Measurements from ENCODE around the gene AFF2.

The AFF2 gene

DNA sequence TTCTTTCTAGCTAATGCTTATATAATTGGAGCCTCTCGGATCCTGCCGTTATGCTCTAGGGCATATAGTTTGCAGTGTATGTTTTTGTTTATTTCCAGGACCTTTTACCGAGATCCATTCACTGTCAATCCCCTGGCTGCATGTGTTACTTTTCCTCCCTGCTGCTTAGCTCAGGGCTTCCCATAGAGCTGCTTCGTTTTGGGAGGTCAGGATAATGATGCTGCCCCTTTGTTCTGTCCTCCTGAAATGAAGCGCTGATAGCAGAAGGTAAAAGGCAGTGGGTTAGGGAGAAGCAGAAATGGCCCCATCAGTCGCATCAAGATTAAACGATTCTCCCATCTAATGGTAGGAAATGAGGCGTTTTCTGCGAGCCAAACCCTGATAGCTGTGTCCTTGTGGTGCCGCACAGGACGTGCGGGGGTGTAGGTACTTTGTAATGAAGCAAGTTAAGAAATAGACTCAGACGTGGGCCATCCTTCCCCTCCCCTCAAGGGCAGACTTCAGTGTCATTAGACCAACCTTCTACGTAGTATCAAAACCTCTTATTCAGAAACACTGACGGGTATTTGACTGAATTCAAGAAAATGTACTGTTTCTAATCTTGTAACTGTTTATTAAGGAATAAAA is 37.3 kb downstream of the AFF2 start:
- no peak for DNase-seq

DNA sequence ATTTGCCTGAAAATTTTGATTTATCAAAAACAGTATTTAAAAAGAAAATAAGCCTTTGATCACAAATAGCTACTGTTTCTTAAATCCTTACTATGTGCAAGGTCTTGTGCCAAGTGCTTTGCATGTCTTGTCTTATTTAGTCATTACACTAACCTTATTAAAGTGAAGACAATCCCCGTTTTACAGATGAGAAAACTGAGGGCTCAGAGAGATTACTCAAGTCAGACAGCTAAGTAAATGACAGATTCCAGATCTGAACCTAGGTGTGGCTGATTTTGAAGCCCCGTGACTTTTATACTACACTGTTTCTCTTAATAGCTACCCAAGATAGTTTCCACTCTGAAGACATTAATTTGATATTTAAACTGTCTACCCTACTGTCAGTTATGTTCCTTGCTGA is 38.2 kb downstream of the AFF2 start:
- no peak for DNase-seq

DNA sequence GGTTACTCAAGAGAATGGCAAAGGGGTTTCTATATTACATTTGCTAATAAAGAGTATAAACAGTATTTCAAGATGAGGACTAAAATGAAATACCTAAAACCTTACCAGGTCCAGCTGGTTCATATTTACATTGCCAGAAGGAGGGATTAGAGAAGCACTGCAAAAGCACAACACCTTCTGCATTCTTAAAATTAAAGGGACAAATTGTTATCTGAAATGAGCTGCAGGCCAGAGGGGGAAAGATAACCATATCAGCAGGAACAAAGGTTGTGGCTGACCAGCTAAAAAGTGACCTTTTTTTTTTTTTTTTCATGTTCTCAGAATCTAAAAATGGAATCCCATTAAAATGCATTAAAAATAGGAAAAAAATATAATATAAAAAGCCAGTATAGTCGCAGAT is 39.7 kb downstream of the AFF2 start:
- DNase-seq, result no peak

DNA sequence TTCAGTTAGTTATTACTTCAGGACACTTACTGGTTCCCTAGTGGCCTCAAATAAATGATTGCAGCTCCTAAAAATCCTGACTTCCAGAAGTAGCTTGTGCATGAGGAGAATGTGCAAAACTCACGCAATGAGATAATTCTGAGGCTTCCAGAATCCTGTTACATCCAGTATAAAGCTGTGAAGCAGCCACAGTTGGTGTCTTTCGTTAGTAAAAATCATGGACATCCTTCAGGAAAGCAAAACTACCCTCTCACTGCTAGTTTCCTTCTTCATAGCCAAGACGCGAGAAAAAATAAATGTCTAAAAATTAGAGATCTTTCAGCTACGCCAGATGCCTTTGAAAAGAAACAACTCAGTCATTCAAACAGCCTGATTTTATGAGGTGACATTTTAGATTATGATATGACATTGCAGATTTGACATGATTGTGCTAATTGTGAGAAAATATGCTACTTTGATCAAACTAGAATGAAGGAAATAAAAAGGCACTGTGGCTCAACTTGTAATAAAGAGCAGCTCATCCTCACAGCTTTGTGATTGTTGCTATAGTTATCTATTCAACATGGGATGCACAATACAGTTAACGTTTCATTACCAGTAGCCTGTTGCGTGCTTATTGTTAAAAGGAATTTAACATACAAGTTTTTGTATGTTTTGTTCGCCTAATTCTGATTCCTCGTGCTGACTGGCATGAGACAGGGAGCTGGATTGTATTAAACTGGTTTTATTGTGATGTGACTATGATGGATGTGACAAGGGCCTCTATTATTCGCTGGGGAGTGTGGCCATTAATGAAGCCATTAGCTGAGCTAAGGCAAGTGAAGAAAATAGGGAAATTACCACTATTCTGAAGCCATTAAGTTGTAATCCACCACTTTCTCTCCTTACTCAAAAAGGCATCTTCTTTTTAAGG is 40.5 kb downstream of the AFF2 start:
- DNase-seq, result no peak

DNA sequence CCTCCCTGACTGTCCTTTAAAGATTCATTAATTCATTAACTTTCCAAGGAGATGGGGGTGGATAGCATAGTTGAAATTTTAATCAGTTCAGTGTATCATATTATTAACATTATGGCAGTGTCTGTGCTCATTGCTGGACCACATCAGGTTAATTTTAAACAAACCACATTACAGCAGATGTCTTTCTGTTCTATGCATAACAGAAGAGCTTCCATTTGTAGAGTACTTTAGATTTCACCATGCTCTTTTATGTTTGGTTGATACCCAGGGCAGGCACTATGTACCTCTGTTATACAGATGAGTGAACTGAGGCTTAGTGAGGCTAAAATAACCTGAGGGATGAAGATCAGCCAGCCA is 41.1 kb downstream of the AFF2 start:
- no peak for DNase-seq

DNA sequence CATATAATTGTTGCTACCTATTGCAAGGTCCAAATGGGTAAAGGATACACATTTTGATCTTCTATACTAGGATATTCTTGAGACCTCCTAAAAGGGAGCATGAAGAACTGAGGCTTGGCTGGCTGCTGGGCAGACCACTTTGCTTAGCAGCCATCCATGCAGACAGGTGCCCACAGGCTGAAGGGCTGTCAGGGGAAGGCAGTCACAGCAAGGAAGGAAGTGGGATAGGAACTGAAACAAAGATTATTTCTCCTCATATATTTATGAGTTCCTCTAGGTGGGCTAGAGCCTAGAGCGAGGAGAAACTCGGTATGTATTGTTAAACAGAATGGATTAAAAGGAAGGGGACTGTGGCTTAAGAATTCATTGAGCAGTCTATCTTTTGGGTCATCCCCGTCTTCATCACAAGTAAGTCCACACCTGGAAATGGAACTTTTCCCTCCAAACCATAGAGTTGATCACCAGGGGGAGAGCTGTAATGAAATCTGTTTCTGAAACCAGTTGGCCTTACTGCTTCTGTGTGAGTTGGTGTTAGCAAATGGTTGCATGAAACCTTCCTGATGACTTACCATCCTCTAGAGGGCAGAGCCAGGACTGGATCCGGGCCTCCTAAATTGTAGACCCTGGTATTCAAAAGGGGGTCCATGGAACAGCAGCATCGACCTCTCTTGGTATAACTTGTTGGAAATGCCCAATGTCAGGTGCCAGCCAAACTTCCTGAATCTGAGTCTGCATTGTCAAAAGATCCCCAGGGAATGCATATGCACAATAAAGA is 42.3 kb downstream of the AFF2 start:
- DNase-seq, result no peak

DNA sequence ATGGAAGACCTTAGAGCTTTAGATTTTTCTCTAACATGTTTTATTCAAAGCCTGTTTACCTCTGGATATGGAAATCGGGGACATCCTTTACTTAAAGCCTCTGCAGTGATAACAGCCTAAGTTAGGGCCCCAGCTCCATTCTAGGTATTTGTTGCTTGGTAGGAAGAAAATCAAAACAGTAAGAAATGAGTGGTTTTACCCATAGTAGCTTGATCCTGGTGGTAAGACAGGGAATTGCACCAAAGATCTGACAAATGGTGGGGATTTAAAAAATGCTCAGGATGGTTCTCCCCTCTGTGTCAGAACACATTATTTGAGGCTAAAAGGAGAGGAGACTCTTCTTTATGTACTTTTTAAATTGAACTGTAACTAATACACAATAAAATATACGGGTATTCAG is 52.4 kb downstream of the AFF2 start:
- no peak for DNase-seq

DNA sequence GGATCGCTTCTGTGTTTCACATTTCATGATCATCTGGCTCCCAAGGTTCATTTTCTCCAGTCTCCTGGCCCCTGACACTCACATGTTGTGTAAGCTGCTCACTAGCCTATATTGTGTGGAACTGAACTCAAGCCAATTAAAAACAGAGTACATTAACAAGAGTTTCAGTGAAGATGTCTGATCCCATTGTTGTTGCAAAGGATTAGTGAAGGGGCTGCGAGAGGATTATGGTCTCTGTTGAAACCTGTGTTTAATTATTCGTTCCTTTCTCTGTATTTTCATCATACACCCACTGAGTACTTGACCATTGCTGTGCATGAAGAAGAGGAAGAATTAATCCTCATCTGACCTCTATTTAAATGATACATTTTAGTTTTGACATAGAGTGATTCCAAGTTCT is 54.7 kb downstream of the AFF2 start:
- DNase-seq, result no peak

DNA sequence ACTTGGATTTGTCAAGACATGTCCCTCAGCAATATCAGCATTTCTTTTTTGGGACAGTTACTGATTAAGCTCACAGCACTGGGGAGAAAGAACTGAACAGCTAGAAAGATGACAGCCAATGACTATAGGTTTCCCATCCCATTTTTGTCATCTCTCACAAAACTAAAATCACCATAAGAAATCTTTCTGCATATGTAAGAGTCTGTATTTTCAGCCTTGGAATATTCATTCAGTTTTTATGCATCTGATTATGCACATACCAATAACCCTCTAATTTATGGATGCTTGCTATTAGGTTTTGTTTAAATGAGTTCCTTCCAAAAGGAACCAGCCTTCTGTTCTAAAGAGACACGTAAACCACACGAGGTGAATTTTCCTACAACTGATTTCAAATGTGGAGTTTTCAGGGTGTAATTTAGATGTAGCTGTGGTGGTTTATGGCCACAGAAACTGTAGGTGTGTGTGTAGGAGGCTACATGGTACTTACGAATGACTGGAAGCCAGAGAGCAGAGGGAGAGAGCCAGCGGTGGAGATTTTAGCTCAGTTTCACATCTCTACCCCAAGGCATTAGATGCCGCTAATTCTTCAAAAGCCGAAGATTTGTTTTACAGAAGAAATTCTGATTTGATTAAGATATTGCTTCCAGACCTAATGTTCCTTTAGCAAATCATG is 55.3 kb downstream of the AFF2 start:
- DNase-seq, result no peak

DNA sequence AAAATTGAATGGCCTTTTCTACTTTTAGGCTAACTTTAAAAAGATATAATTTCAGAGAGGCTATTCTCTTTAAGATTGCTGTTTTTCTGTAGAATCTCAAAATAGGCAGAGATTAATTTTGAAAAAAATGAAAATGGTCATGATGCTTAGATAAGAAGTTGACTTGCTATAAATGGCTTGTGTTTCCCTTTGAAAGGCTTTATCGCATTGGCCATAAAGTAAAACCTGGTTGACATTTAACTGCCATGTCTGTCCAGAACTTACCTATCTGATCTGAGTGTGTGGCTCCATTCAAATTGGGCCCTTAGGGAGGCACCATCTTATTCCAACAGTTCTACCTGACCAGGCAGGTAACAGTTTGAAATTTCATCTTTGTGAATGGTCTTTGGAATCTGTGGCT is 56.1 kb downstream of the AFF2 start:
- DNase-seq, result no peak

DNA sequence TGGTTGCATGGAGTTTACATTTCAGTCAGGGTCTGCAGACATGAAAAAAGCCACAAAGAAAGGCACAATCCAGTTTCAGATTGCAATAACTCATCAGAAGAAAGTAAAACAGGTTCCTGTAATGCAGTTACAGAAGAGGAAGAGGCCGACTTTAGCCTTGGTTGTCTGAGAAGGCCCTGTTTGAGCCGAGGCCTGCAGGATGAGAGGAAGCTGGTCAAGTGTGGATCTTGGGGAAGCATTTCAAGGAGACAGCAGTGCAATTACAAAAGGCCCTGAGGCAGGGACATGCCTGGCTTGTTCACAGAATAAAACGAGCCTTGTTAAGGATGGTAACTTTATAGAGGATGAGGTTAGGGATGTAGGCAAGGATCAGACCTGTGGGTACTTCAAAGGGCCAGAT is 62.4 kb downstream of the AFF2 start:
- no peak for DNase-seq

DNA sequence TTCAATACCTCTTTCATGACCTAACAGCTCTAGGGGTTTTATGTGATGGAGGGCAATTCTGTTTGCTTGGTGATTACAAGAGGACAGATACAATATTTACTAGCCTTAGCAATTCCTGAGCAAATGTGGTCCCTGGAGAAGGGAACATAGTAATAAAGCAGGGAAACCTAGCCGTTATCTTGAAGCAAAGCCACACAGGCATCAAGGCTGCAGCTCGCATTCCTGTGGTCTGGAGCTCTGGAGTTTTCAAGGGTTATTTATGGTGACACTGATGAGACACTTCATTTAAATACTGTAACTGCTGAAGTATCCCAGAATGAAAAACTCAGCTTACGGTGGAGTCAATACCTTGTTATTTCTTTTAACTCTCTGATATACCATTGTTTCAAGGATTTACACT is 66.8 kb downstream of the AFF2 start:
- DNase-seq, result no peak

DNA sequence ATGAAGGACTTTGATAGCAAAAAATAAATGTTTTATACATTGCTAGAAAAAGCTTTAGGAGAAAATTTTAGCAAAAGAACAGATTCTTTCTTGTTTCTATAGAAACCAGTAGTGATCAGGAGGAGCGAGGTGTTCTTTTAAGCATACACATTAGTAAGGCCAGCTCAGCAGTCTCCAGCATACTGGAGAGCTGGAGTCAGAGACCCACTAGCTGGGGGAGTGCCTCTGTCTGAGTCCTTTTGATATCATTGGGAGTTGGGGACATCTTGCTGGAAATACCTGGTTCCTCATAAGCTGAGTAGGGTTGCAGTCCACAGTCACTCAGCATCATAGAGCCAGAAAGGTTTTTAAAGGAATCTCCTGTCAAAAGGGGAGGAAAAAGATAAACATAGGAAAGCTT is 67.4 kb downstream of the AFF2 start:
- no peak for DNase-seq

DNA sequence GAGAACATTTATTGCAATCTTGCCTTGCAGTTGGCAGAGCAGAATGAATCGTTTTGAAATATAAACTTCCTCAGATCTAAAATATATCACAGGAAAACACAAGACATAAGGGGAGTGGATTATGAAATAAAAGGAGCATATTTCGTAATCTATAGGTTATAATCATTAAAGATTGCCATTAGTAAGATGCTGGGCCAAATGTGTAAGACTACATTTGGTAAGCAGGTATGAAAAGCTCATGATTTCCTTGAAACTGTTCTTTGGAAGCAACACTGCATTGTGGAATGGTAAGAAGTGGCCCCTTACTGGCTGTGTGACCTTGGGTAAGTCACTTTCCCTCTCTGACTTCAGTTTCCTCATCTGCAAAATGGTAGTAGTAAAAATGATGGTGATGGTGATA is 68.3 kb downstream of the AFF2 start:
- no peak for DNase-seq

DNA sequence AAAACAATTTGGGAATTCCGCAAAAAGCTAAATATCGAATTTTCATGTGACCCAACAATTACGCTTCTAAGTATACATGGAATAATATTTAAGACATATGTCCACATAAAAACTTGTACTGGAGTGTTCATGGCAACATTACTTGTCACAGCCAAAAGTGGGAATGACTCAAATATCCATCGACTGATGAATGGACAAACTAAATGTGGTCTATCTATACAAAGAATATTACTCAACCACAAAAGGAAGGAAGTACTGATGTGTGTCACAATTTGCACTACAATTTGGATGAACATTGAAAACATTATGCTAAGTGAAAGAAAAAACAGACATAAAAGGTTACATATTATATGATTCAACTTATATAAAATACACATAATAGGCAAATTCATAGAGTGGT is 71.9 kb downstream of the AFF2 start:
- no peak for DNase-seq

DNA sequence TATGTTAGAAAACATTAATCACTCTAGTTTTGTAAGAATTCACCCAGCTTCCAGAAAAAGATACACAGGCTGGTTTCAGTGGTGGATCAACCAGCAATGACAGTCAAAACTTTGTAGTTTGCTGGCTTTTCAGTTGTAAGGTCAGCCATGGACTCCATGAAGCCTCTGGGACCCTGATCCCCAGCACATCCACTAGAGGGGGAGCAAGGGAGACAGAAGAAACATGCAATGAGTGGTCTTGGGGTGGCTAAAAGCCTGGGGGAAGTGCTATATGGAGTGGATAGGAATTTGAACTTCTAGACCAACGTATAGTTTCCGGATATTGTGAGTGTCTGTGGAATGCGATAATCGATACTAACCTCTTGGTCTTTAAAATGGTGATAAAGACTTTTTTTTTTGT is 72.7 kb downstream of the AFF2 start:
- no peak for DNase-seq

DNA sequence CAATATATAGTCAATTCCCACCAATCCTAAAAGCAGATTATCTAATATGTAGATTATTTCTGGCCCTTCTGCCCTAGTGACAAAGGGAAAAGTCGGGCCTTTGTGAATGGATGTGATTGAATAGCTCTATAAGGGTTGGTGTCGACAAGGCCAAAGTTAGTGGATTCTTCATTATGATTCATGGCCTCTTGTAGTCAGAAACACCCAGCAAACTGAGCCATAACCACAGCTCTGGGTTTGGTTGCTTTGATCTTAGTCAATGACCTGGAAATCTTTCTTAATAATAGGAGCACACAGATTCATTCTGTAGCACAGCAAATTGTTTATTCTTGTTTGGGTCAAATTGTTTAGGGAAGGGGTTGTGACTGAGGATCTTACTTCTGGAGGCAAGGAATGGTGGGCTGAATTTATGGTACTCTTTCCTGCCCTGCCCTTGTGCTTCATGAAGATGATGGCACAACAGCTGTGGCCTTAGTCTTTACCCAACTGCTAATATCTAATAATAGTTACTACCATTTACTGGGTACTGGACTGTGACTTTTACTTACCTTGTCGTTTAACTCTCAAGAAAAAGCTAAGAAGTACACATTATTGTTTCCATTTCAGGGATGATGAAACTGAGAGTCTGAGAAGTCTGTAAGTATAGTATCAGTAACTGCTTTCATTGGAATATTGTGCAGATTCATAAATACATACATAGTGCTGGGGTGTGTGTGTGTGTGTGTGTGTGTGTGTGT is 74.0 kb downstream of the AFF2 start:
- no peak for DNase-seq

DNA sequence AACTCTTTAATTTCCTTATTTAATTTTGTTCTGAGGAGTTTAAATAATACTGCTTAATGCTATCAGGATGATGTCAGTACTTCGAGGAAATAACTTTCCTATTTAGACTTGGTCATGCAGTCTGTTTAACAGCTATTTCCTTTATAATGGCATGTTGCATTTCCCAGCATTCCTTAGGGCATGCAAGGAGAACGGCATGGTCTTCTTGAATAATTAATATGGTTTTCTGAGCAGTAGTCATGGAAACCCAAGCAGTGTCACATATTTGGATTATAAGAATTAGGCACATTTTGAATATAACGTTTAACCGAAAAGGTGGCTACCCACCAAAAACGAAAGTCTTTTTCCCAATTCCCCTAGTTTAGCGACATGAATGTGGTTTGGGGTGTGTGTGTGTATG is 76.0 kb downstream of the AFF2 start:
- DNase-seq, result no peak

DNA sequence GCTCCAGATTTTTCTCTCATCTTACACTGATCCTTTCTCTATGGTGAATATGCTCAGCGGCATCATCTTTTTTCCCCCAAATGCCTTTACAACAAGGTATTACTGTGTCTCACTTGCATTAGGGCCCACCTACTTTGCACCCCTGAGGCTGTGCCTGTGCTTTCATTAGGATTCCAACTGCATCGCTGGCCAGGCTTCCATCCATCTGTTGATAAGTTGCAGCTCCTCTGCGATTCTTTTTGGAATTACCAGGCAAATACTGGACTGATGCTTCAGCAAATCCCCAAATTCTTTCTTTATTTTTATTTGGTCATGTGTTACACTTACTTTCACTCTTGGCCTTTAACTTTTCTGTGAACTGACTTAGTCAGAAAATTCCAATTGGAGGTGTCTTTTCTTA is 77.3 kb downstream of the AFF2 start:
- DNase-seq, result no peak

DNA sequence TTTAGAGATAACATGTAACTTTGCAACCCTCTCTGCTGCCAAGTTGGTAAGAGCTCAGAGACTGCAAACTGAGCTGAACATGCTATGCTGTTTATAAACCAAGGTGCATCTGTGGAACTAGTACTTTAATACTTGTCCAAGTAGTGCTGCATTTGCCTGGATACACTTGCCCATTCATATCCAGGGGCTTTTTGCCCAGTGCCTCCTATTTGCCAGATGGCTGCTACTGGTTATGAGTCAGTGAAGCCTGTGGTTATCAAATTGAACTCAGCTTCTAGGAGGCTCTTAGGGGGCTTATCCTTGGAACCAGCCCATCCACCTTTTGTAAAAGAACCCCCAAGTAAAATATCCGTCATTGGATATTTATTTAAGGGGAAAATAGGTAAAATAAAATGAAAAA is 79.6 kb downstream of the AFF2 start:
- no peak for DNase-seq

DNA sequence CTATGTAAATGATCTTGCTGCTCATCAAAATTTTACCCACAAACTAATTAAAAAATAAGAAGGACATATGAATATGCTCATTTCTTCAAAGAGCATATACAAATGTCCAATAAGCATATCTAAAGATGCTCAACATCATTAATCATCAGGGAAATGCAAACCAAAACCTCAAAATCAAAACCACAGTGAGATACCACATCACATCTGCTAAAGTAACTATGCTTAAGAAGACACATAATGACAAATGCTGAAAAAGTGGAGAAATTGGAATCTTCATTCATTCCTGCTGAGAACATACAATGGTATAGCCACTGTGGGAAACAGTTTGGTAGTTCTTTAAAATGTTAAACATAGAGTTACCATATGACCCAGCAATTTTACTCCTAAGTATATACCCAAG is 81.9 kb downstream of the AFF2 start:
- DNase-seq, result no peak

DNA sequence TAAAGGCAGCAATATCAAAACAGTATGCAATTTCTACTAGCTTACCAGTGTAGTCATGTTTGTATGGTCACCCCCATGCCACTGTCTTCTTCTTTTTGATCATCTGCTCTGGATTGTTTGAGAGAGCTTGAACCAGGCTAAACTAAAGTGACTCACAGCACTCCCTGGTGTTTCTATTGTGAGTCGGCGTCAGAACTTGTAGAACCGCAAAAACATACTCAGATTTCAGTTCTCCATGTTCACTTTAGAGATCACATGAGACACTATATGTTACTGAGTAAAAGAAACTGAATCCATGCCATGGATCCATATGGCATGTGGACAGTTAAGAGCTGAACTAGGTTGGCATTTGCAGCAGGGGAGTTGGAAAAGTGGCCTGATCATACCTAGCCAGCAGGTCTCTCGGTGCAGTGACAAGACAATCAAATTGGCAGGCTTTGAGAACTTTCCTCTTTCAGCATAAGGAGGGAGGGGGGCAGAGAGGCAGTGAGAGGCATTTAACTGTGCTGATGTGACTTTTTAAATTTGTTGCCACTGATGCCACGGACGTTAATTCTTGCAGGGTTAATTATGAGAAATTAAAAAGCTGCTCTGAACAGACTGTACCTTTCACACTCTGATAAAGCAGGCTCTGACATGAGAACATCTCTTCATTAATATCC is 88.4 kb downstream of the AFF2 start:
- DNase-seq, result no peak

Data from NCI-H510A treated with DMSO at 0.1 percent for 48 hours (cell line).